Right lobe of liver (tissue), 6 donors: Measurements from ENCODE around the gene AMMECR1. TPM values are rescaled to one million over a fixed set of nuclear protein-coding genes. Genes with fewer than 3 reads are reported as not detected.

Experiments used
- ATAC-seq, 4 donors: fragments of 200-7000 bp; cut with Tn5 transposase; one replicate each; pipeline ENCODE4 v1.9.1; 2020; ENCODE audit warnings: mild to moderate bottlenecking in 4 of 4, moderate library complexity in 4 of 4
- DNase-seq, 3 donors: peaks; one replicate each; pipeline ENCODE4 v3.0.0-alpha.2; 2020
- H3K27ac ChIP-seq, 3 donors: fragments of 200-600 bp; one replicate each; pipeline ENCODE4 v1.8.0; 2022
- H3K27me3 ChIP-seq, 2 donors: fragments of 200-600 bp; one replicate each; pipeline ENCODE4 v1.8.0; 2022
- H3K36me3 ChIP-seq, 4 donors: fragments of 200-600 bp; sonication (generic) in 1 of 4; one replicate each; pipeline versions ENCODE4 v1.5.1 to v1.8.0; 2017 to 2022; ENCODE audit warnings: control low read depth in 1 of 4
- H3K4me1 ChIP-seq, 4 donors: fragments of 200-600 bp; sonication (generic) in 1 of 4; one replicate each; pipeline versions ENCODE4 v1.5.1 to v1.8.0; 2017 to 2022; ENCODE audit warnings: control low read depth in 1 of 4
- H3K4me3 ChIP-seq, 3 donors: fragments of 200-600 bp; one replicate each; pipeline ENCODE4 v1.8.0; 2022
- H3K9me3 ChIP-seq, 4 donors: fragments of 200-600 bp; sonication (generic) in 1 of 4; one replicate each; pipeline versions ENCODE4 v1.5.1 to v1.8.0; 2017 to 2022; ENCODE audit warnings: control low read depth in 1 of 4
- CTCF ChIP-seq, 4 donors: fragments of 200-600 bp in 3 of 4; fragments of 450-650 bp in 1 of 4; IDR thresholded peaks; one replicate each; pipeline versions ENCODE4 v1.5.1 to v1.8.0; 2016 to 2022; ENCODE audit warnings: antibody characterized with exemption in 4 of 4, mild to moderate bottlenecking in 2 of 4
- POLR2A ChIP-seq: fragments of 450-650 bp; IDR thresholded peaks from one replicate; pipeline ENCODE4 v1.6.1; 2017; ENCODE audit warnings: antibody characterized with exemption, mild to moderate bottlenecking
- WGBS: methylation state at CpG from one replicate; pipeline ENCODE4 v1.1.6; 2018; ENCODE audit warnings: low coverage, low lambda C conversion rate; ENCODE audit not compliant: insufficient coverage; ENCODE audit errors: missing lambda C conversion rate; 5-methylcytosine and 5-hydroxymethylcytosine counted together
- intact Hi-C, 2 donors: fragments of 100-400 bp; cut with DNase I; formaldehyde crosslinking; loops; one replicate each; pipeline versions ENCODE4 v1.11.2 to v1.14.1; 2022
- total RNA-seq, 6 experiments: library from RNA; depleted of rRNA in 2 of 6; stranded (reverse); fragments of >200 nt in 2 of 6; fragmentation: NEBNext Ultra II Directional in 3 of 6; extraction: Animal tissue kit (Norgen Biotek cat#: 25700) in 3 of 6; gene quantifications; one replicate each; pipeline versions ENCODE4 v1.1.0 to v1.2.4, GENCODE V29; 2016 to 2023
- donor health status: DM: no; HTN: yes; CAD: no.
- donor health status: DM: no; HTN: no; CAD: no.
- donor health status: DM: no; HTN: no; CAD: no.
- donor health status: DM: no; HTN: yes; CAD: no.
- donor health status: DM: no; HTN: yes; CAD: no.

Gene AMMECR1
- total RNA-seq, 6 experiments from 2014 or later = 3.1 to 3.9 (median 3.4) TPM

- H3K27me3 ChIP-seq = no peaks in the 10 kb centered on the region
- ATAC-seq = no peak
- WGBS = 71% methylated on average over 6 of the region's 6 CpGs
Measured at GRCh38 chrX:110180928-110181310, 137.0 kb downstream of the AMMECR1 start.

DNA sequence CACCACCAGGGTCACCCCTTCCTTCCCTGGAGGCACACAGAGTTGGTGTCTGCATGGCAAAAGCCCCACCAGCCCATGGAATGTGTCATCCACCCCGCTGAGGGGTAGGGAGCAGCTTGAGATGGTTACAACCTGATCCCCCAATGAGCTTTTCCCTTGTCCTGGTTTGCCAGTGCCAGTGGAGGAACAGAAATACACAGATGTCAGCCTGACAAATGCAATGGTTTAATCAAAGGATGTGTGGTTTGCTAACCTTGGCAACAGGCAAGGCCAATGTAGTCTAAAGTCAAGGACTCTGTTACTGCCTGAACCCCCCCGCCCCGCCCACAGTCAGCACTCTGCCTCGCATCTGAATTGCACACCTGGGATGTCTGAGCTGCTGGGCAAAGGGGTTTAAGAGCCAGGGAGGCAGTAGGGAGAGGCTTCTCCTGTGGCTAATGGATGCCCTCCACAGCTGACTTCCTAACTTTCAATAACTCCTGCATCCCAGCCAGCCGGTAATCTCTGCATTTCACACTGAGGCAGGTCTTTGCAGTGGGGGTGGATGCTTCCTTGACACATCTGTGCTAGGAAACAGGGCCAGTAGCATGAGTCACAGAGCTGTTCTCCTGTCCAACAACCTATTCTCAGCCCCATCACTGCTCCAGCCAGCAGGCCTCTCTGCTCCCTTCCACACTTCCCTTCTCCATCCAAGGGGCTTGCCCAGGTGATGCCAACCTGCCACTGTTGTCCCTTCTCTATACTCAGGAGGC lies 137.5 kb downstream of the AMMECR1 start:
- Histone ChIP-seq H3K27me3 (no peaks in the 10 kb centered on the region), H3K4me3 (no peak overlapping the region), H3K36me3 (no peaks in the 10 kb centered on the region), H3K27ac (no peak overlapping the region), H3K4me1 (no peaks in the 10 kb centered on the region), H3K9me3 (no peaks in the 10 kb centered on the region)
- DNase-seq = no peak
- no CpG with 5 or more reads among the region's 5 CpGs for WGBS
- TF ChIP-seq POLR2A = no peak
- TF ChIP-seq CTCF (IDR thresholded peaks at IDR 0.05) = no peak
- intact Hi-C loops = no loop called here
- ATAC-seq = peak in 2 of 4 donors; percentile 14 to 43

More at GRCh38 chrX:110180928-110181310, 137.0 kb downstream of the AMMECR1 start:
- Histone ChIP-seq H3K27ac (no peak overlapping the region), H3K4me1 (no peaks in the 10 kb centered on the region), H3K9me3 (no peaks in the 10 kb centered on the region), H3K36me3 (no peaks in the 10 kb centered on the region), H3K4me3 (no peak overlapping the region)
- no peak for TF ChIP-seq POLR2A
- TF ChIP-seq CTCF (IDR thresholded peaks at IDR 0.05) = no peak
- DNase-seq = no peak
- intact Hi-C loops = no loop called here

DNA sequence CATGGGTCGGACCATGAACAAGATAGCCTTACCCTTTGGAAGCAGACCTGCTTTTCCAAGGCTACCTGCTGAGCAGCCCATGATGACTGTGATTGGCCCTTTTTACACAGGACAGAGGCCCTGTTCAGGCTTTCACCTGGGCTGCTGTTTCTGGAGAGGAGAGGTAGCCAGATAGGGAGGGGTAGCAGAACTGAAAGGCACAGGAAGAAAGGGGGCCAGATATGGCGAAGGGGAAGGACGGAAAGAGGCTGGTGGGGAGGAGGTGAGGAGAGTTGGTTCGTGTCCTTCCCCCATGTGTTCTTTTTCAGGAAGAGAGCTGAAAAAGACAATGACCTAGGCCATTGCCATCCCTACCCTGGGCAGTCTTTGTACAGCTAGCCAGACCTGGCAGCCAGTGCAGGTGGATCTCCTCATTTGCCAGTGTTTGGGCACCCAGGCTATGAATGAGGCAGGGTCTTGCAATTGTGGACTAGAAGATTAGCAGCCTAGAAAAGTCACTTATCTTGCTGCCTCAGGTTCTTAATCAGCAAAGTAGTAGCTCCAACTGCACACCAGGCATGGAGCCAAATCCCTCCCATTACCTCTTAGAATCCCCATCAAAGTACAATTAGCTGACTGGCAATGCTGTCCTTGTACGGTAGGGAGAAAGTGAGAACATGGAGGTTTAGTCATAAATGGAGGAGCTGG lies 139.6 kb downstream of the AMMECR1 start:
- 39% methylated on average over 3 of the region's 5 CpGs for WGBS
- Histone ChIP-seq H3K9me3 (no peaks in the 10 kb centered on the region), H3K4me3 (no peak overlapping the region), H3K27me3 (no peaks in the 10 kb centered on the region), H3K36me3 (no peaks in the 10 kb centered on the region), H3K27ac (no peak overlapping the region), H3K4me1 (no peaks in the 10 kb centered on the region)
- no peak for TF ChIP-seq CTCF (IDR thresholded peaks at IDR 0.05)
- TF ChIP-seq POLR2A = no peak
- DNase-seq = no peak
- intact Hi-C loops = no loop called here
- no peak for ATAC-seq

- Histone ChIP-seq H3K27ac (no peak overlapping the region), H3K9me3 (no peaks in the 10 kb centered on the region), H3K27me3 (no peaks in the 10 kb centered on the region), H3K4me1 (no peaks in the 10 kb centered on the region), H3K4me3 (no peak overlapping the region), H3K36me3 (no peaks in the 10 kb centered on the region)
- ATAC-seq (no peak), DNase-seq (no peak)
- intact Hi-C loops = no loop called here
- WGBS = no CpG with 5 or more reads among the region's 3 CpGs
- TF ChIP-seq POLR2A (no peak), CTCF (IDR thresholded peaks at IDR 0.05) (no peak)
Measured at GRCh38 chrX:110175696-110176095, 142.2 kb downstream of the AMMECR1 start.
